PC-3 (cell line): ENCODE data around the gene ZHX3.

ENCODE experiments used
- CTCF ChIP-seq: fragments of 300-600 bp; sonication (generic); conservative IDR thresholded peaks from 2 replicates; pipeline ENCODE4 v1.5.1; 2017; ENCODE audit warnings: antibody characterized with exemption, low read depth, mild to moderate bottlenecking, low read length
- EZH2 ChIP-seq: fragments of 300-600 bp; sonication (generic); IDR thresholded peaks from one replicate; pipeline ENCODE4 v1.6.1; 2017; ENCODE audit warnings: antibody characterized with exemption, mild to moderate bottlenecking, low read length; ENCODE audit not compliant: unreplicated experiment

- TF ChIP-seq CTCF: no peak
- TF ChIP-seq EZH2: no peak
These were observed 40.7 kb upstream of the ZHX3 start for GRCh38 chr20:41358230-41358629.
